SK-N-MC (cell line): ENCODE measurements around the gene MYCBP2.

ENCODE experiments used
- EZH2 ChIP-seq: fragments of 200-600 bp; sonication (generic); IDR thresholded peaks from one replicate; pipeline ENCODE4 v1.6.1; 2017; ENCODE audit warnings: antibody characterized with exemption
- FOXP2 ChIP-seq: optimal IDR thresholded peaks from 2 replicates; pipeline ENCODE3; 2011; ENCODE audit warnings: mild to moderate bottlenecking, moderate library complexity; ENCODE audit not compliant: insufficient read depth; ENCODE audit errors: extremely low read length, control extremely low read depth
- POLR2AphosphoS5 ChIP-seq: IDR thresholded peaks from 2 replicates; pipeline ENCODE4 v1.6.1; 2012; ENCODE audit warnings: mild to moderate bottlenecking, low read depth, low read length, borderline replicate concordance

DNA sequence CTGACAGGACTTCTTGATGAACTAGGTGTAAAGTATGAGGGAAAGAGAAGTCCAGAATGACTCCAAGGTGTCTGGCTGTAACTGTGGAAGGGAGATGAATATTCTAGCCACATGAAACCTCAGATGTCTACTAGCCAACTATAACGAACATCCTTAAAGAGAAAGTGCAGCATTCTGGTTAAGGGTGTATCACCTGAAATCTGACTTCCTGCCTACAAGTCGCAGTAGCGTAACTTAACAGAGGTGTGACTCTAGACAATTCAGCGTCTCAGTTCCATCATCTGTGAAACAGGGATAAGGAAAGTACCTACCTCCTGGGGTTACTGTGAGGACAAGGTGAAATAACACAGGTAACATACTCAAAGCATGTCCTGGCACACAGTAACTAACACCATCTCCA, 154.2 kb downstream of the MYCBP2 start:
- no peak for TF ChIP-seq EZH2
- no peak for TF ChIP-seq POLR2AphosphoS5
- TF ChIP-seq FOXP2, result no peak
